Measurements from ENCODE around the gene CMYA5. TPM values are rescaled to one million over a fixed set of nuclear protein-coding genes. Genes with fewer than 3 reads are reported as not detected.

Gene CMYA5
- total and polyA plus RNA-seq, 9 donors, result 13.7 to 65.6 (median 41.5) TPM

GRCh38 chr5:79697222-79698170 is 7.9 kb downstream of the CMYA5 start:
- DNase-seq, result peak in 3 of 5 donors; percentile 48 to 58 (median 48)
- TF ChIP-seq EP300 (IDR thresholded peaks at IDR 0.05), result no peak
- no peak for TF ChIP-seq POLR2A (IDR thresholded peaks at IDR 0.05)
- TF ChIP-seq, protein P1, sequence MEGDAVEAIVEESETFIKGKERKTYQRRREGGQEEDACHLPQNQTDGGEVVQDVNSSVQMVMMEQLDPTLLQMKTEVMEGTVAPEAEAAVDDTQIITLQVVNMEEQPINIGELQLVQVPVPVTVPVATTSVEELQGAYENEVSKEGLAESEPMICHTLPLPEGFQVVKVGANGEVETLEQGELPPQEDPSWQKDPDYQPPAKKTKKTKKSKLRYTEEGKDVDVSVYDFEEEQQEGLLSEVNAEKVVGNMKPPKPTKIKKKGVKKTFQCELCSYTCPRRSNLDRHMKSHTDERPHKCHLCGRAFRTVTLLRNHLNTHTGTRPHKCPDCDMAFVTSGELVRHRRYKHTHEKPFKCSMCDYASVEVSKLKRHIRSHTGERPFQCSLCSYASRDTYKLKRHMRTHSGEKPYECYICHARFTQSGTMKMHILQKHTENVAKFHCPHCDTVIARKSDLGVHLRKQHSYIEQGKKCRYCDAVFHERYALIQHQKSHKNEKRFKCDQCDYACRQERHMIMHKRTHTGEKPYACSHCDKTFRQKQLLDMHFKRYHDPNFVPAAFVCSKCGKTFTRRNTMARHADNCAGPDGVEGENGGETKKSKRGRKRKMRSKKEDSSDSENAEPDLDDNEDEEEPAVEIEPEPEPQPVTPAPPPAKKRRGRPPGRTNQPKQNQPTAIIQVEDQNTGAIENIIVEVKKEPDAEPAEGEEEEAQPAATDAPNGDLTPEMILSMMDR (IDR thresholded peaks at IDR 0.05), result no peak
- H3K4me1 ChIP-seq (ENCODE audit: insufficient read depth), result peaks cover 7% of the 10 kb centered on the region
- H3K36me3 ChIP-seq, result no peaks in the 10 kb centered on the region
- H3K9me3 ChIP-seq, result no peaks in the 10 kb centered on the region
- H3K4me3 ChIP-seq, result no peak overlapping the region
- WGBS, 3 donors, result 28 to 36% (median 28%) methylated on average over 4 of the region's 4 CpGs
- no peaks in the 10 kb centered on the region for H3K27me3 ChIP-seq
- peak overlapping the region in 1 of 2 donors; percentile 38 for H3K27ac ChIP-seq
- intact Hi-C loops (cut with DNase I), result no loop called here

DNA sequence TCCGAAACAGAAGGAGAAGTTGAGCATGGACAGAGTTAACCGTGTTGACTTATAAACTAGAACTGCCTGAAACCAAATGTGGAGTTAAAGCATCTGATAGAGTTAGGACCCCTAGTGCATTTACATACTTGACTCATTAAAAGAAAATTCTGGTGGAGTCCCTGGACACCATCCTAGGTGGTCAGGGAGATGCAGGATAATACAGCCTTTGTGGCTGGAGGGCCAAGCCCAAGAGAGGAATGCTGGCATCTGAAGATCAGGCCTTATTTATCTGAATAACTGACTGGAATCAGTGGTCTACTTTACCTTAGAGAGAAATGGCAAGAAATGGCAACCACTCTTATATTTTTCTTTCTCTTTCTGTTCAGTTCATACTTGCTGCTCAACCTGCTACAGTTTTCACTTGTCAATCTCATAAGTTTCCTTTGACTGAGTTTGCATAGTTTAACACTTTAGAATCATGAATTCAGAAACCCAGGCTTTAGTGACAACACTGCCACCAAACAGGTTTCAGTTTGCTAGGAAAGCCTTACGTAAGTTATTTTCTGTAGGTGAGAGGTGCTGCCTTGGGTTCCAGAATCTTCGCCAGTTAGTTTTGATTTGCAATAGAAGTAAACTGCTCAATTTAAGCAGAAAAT is 10.2 kb downstream of the CMYA5 start:
- intact Hi-C loops (cut with DNase I), result no loop called here
- H3K4me1 ChIP-seq (ENCODE audit: insufficient read depth), result peaks cover 4% of the 10 kb centered on the region
- no peak for DNase-seq
- H3K27me3 ChIP-seq, result no peaks in the 10 kb centered on the region
- 98 to 99% (median 98%) methylated on average over 4 of the region's 4 CpGs for WGBS, 3 donors
- H3K36me3 ChIP-seq, result no peaks in the 10 kb centered on the region
- no peak overlapping the region for H3K4me3 ChIP-seq
- no peak for TF ChIP-seq POLR2A (IDR thresholded peaks at IDR 0.05)
- no peak overlapping the region for H3K27ac ChIP-seq
- H3K9me3 ChIP-seq, result no peaks in the 10 kb centered on the region

DNA sequence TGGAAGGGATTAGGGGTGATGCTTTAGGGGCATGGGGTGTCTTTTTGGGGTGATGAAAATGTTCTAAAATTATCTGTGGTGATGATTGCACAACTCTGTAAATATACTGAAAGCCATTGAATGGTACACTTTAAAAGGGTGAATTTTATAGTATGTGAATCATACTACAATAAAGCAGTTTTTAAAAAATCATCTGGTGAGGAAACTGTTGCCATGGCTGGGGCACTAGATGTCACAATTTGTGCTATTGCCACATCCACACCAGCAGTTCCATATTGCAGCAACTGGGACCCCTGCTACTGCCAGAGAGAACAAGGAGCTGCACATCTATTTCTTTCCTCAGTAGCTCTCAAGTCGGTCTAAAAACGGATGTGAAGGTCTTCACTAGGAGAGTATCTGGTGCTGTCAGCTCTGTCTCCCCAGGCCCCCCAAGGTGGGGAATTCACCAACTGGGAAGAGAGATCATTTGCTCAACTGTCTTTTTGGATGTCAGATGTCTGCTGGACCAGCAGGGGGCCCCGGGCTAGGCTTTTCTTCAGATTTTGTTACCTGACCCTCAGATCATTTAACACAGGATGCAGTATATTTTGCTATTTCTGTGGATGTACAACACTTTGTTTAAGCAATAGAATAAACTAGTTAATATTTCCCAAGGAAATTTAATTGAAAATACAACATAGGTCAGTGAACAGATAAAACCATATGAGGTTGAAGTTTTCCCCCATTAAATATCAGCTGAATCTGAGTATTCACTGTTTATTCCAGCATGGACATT is 13.2 kb downstream of the CMYA5 start:
- Histone ChIP-seq H3K4me1 (ENCODE audit: insufficient read depth) (peaks cover 2% of the 10 kb centered on the region), H3K4me3 (no peak overlapping the region), H3K36me3 (no peaks in the 10 kb centered on the region), H3K27me3 (no peaks in the 10 kb centered on the region), H3K9me3 (no peaks in the 10 kb centered on the region), H3K27ac (no peak overlapping the region)
- TF ChIP-seq EP300 (IDR thresholded peaks at IDR 0.05) (no peak), POLR2A (IDR thresholded peaks at IDR 0.05) (no peak)
- TF ChIP-seq, protein P1 (IDR thresholded peaks at IDR 0.05), result no peak
- intact Hi-C loops (cut with DNase I), result no loop called here
- 60 to 66% (median 62%) methylated on average over 3 of the region's 3 CpGs for WGBS, 3 donors
- no peak for DNase-seq

- Histone ChIP-seq H3K27me3 (no peaks in the 10 kb centered on the region), H3K27ac (no peak overlapping the region), H3K4me3 (no peak overlapping the region), H3K36me3 (no peaks in the 10 kb centered on the region), H3K9me3 (no peaks in the 10 kb centered on the region), H3K4me1 (ENCODE audit: insufficient read depth) (peaks cover under 1% of the 10 kb centered on the region)
- DNase-seq, result no peak
- 94 to 97% (median 96%) methylated on average over 1 of the region's 1 CpG for WGBS, 3 donors
- intact Hi-C loops (cut with DNase I), result no loop called here
- TF ChIP-seq, protein P1 (IDR thresholded peaks at IDR 0.05), result no peak
- TF ChIP-seq POLR2A (IDR thresholded peaks at IDR 0.05) (no peak), EP300 (IDR thresholded peaks at IDR 0.05) (no peak)
Measured at GRCh38 chr5:79703381-79703645, 13.7 kb downstream of the CMYA5 start.

All from ovary (tissue), 9 donors.